Stomach (tissue), 9 donors: ENCODE data around the gene FOXK2. TPM values are rescaled to one million over a fixed set of nuclear protein-coding genes. Genes with fewer than 3 reads are reported as not detected.

Source experiments
- DNase-seq, 2 donors: peaks; one replicate each; pipeline versions ENCODE4 v3.0.0 to v3.0.0-alpha.2; 2013 to 2019
- H3K27ac ChIP-seq, 5 donors: fragments of 200-600 bp in 4 of 5; sonication (generic) in 4 of 5; one replicate each; pipeline ENCODE4 v1.5.1; 2013 to 2019; ENCODE audit warnings: mild to moderate bottlenecking in 1 of 5, moderate library complexity in 1 of 5
- H3K27me3 ChIP-seq, 3 donors: fragments of 200-600 bp; sonication (generic); one replicate each; pipeline ENCODE4 v1.5.1; 2017 to 2019; ENCODE audit warnings: mixed run types in 1 of 3
- H3K36me3 ChIP-seq, 4 donors: fragments of 200-600 bp; sonication (generic); 1 replicate in 3 of 4; 2 replicates in 1 of 4; pipeline ENCODE4 v1.5.1; 2016 to 2019
- H3K4me1 ChIP-seq, 4 donors: fragments of 200-600 bp; sonication (generic); one replicate each; pipeline ENCODE4 v1.5.1; 2016 to 2019
- H3K4me3 ChIP-seq, 4 donors: fragments of 200-600 bp; sonication (generic) in 3 of 4; one replicate each; pipeline ENCODE4 v1.5.1; 2016 to 2019; ENCODE audit warnings: mild to moderate bottlenecking in 1 of 4
- H3K9me3 ChIP-seq, 4 donors: fragments of 200-600 bp; sonication (generic); one replicate each; pipeline ENCODE4 v1.5.1; 2016 to 2019
- CTCF ChIP-seq, 7 experiments: fragments of 450-650 bp in 4 of 7; fragments of 200-600 bp in 3 of 7; sonication (generic) in 3 of 7; IDR thresholded peaks; one replicate each; pipeline ENCODE4 v1.5.1; 2016 to 2019; ENCODE audit warnings: antibody characterized with exemption in 7 of 7, control low read depth in 2 of 7, mild to moderate bottlenecking in 1 of 7
- EP300 ChIP-seq: sonication (generic); formaldehyde crosslinking; IDR thresholded peaks from one replicate; pipeline ENCODE4 v1.6.1; 2017; ENCODE audit warnings: antibody characterized with exemption
- POLR2A ChIP-seq, 4 donors: fragments of 450-650 bp; IDR thresholded peaks; one replicate each; pipeline ENCODE4 v1.6.1; 2016; ENCODE audit warnings: antibody characterized with exemption in 4 of 4, control low read depth in 2 of 4, mild to moderate bottlenecking in 1 of 4, moderate library complexity in 1 of 4
- POLR2AphosphoS5 ChIP-seq, 3 donors: sonication (generic); formaldehyde crosslinking; IDR thresholded peaks; one replicate each; pipeline ENCODE4 v1.6.1; 2016; ENCODE audit warnings: antibody characterized with exemption in 3 of 3
- whole genome bisulfite sequencing, 5 donors: extraction: QIAGEN DNeasy Blood & Tissue Kit in 3 of 5; methylation state at CpG; one replicate each; pipeline versions ENCODE4 v1.1.5 to v1.1.7; 2013 to 2018; 5-methylcytosine and 5-hydroxymethylcytosine counted together
- intact Hi-C: fragments of 100-400 bp; cut with DNase I; formaldehyde crosslinking; loops from one replicate; pipeline ENCODE4 v1.15.1; 2023; ENCODE audit warnings: low total_unique reads
- polyA plus RNA-seq, 3 donors: library from polyadenylated mRNA; stranded (reverse); fragments of 200-250 nt; gene quantifications; one replicate each; pipeline ENCODE4 v1.2.3, GENCODE V29; 2013
- total RNA-seq, 5 donors: library from RNA; depleted of rRNA; stranded (reverse); fragments of >200 nt; gene quantifications; one replicate each; pipeline versions ENCODE4 v1.1.0 to v1.2.3, GENCODE V29; 2014 to 2016
- donor health status: healthy with polysubstance abuse.
- donor health status: Bipolar disorder and iron deficiency.
- donor health status: healthy.

The FOXK2 gene
- total and polyA plus RNA-seq, 8 donors, result 12.8 to 71.8 (median 31.9) TPM

- intact Hi-C loops, result loop anchor here (10.0 kb wide), 1 partner anchor 59 kb away; no protein-coding TSS in a partner anchor
These were observed 23.5 kb upstream of the FOXK2 start for GRCh38 chr17:82495844-82496528.

GRCh38 chr17:82496529-82497434 is 22.8 kb upstream of the FOXK2 start:
- Histone ChIP-seq H3K36me3 (no peaks in the 10 kb centered on the region), H3K27me3 (no peaks in the 10 kb centered on the region), H3K27ac (peak overlapping the region; percentile 67 to 91 (median 86)), H3K4me1 (peaks cover 11 to 61% (median 43%) of the 10 kb centered on the region in 4 donors), H3K9me3 (no peaks in the 10 kb centered on the region), H3K4me3 (peak overlapping the region; percentile 56 to 64 (median 62))
- peak; percentile 97 to 98 for DNase-seq
- intact Hi-C loops, result loop anchor here (10.0 kb wide), 1 partner anchor 58 kb away; no protein-coding TSS in a partner anchor
- no peak for TF ChIP-seq CTCF (IDR thresholded peaks at IDR 0.05)
- peak; percentile 91 to 95 (median 94) for TF ChIP-seq POLR2AphosphoS5 (IDR thresholded peaks at IDR 0.05)
- TF ChIP-seq POLR2A (IDR thresholded peaks at IDR 0.05), result no peak
- 5 to 17% (median 12%) methylated on average over 38 to 83 of the region's 83 CpGs for WGBS, 5 donors

More at GRCh38 chr17:82495844-82496528, 23.5 kb upstream of the FOXK2 start:
- H3K27ac ChIP-seq, result peak overlapping the region in 3 of 5 donors; percentile 86 to 91 (median 91)
- peak in 1 of 2 donors; percentile 62 for DNase-seq
- no peak overlapping the region for H3K4me3 ChIP-seq
- WGBS, 5 donors, result 57 to 65% (median 58%) methylated on average over 8 to 12 of the region's 12 CpGs
- TF ChIP-seq EP300 (no peak), POLR2AphosphoS5 (IDR thresholded peaks at IDR 0.05) (no peak), CTCF (IDR thresholded peaks at IDR 0.05) (no peak), POLR2A (IDR thresholded peaks at IDR 0.05) (no peak)
- peaks cover 11 to 61% (median 43%) of the 10 kb centered on the region in 4 donors for H3K4me1 ChIP-seq
- H3K27me3 ChIP-seq, result no peaks in the 10 kb centered on the region
- H3K9me3 ChIP-seq, result no peaks in the 10 kb centered on the region
- no peaks in the 10 kb centered on the region for H3K36me3 ChIP-seq

- TF ChIP-seq CTCF (IDR thresholded peaks at IDR 0.05), result no peak
- peak in 1 of 3 donors; percentile 39 for TF ChIP-seq POLR2AphosphoS5 (IDR thresholded peaks at IDR 0.05)
- no peak for TF ChIP-seq POLR2A (IDR thresholded peaks at IDR 0.05)
- Histone ChIP-seq H3K27ac (peak overlapping the region; percentile 42 to 91 (median 86)), H3K36me3 (no peaks in the 10 kb centered on the region), H3K4me1 (peaks cover 11 to 55% (median 41%) of the 10 kb centered on the region in 4 donors), H3K9me3 (no peaks in the 10 kb centered on the region), H3K27me3 (no peaks in the 10 kb centered on the region), H3K4me3 (peak overlapping the region; percentile 56 to 64 (median 62))
- peak in 1 of 2 donors; percentile 77 for DNase-seq
- 7 to 14% (median 9%) methylated on average over 39 to 66 of the region's 66 CpGs for WGBS, 5 donors
- intact Hi-C loops, result loop anchor here (10.0 kb wide), 1 partner anchor 57 kb away; no protein-coding TSS in a partner anchor
These were observed 21.8 kb upstream of the FOXK2 start for GRCh38 chr17:82497483-82498405.
